HEK293T (cell line): ENCODE measurements around the gene DRAP1.

Experiments
- CTCF ChIA-PET: fragments of 350-600 bp; formaldehyde crosslinking; extraction: SDS; loops from one replicate; lab custom pipeline; 2021; ENCODE audit warnings: antibody characterized with exemption, inconsistent platforms; lab: Yijun Ruan, JAX
- POLR2A ChIA-PET: fragments of 350-600 bp; formaldehyde crosslinking; extraction: SDS; loops from one replicate; lab custom pipeline; 2020; ENCODE audit warnings: antibody characterized with exemption, inconsistent platforms; lab: Yijun Ruan, JAX
- DNase-seq: peaks from one replicate; pipeline ENCODE4 v3.0.0; 2012; ENCODE audit warnings: mixed read lengths; ENCODE audit errors: extremely low spot score
- ARNT ChIP-seq: fragments of 450-650 bp; IDR thresholded peaks from 2 replicates; pipeline ENCODE4 v1.6.1; 2017; ENCODE audit warnings: mild to moderate bottlenecking
- BHLHE40 ChIP-seq: fragments of 450-650 bp; IDR thresholded peaks from 2 replicates; pipeline ENCODE4 v1.6.1; 2016; ENCODE audit warnings: mild to moderate bottlenecking, moderate library complexity, borderline replicate concordance
- CTBP1 ChIP-seq: fragments of 450-650 bp; IDR thresholded peaks from 2 replicates; pipeline ENCODE4 v1.6.1; 2016; ENCODE audit warnings: borderline replicate concordance
- ELF4 ChIP-seq: fragments of 450-650 bp; IDR thresholded peaks from 2 replicates; pipeline ENCODE4 v1.6.1; 2017; ENCODE audit warnings: antibody characterized with exemption
- FOXA1 ChIP-seq: fragments of 450-650 bp; IDR thresholded peaks from 2 replicates; pipeline ENCODE4 v1.6.1; 2016; ENCODE audit warnings: mild to moderate bottlenecking
- FOXK2 ChIP-seq: fragments of 450-650 bp; IDR thresholded peaks from 2 replicates; pipeline ENCODE4 v1.6.1; 2016; ENCODE audit warnings: mild to moderate bottlenecking
- FOXM1 ChIP-seq: fragments of 450-650 bp; IDR thresholded peaks from 2 replicates; pipeline ENCODE4 v1.6.1; 2017; ENCODE audit warnings: mild to moderate bottlenecking, borderline replicate concordance
- HDGF ChIP-seq: fragments of 450-650 bp; IDR thresholded peaks from 2 replicates; pipeline ENCODE4 v1.6.1; 2017; ENCODE audit warnings: antibody characterized with exemption, borderline replicate concordance
- L3MBTL2 ChIP-seq: fragments of 450-650 bp; conservative IDR thresholded peaks from 2 replicates; pipeline ENCODE4 v1.6.1; 2016; ENCODE audit warnings: mild to moderate bottlenecking
- LEF1 ChIP-seq: fragments of 450-650 bp; IDR thresholded peaks from 2 replicates; pipeline ENCODE4 v1.6.1; 2017; ENCODE audit warnings: mild to moderate bottlenecking, borderline replicate concordance
- NFRKB ChIP-seq: fragments of 450-650 bp; IDR thresholded peaks from 2 replicates; pipeline ENCODE4 v1.6.1; 2016; ENCODE audit warnings: mild to moderate bottlenecking, moderate library complexity
- SP1 ChIP-seq: fragments of 450-650 bp; IDR thresholded peaks from 2 replicates; pipeline ENCODE4 v1.6.1; 2017
- SUZ12 ChIP-seq: fragments of 450-650 bp; IDR thresholded peaks from 2 replicates; pipeline ENCODE4 v1.6.1; 2016; ENCODE audit warnings: mild to moderate bottlenecking
- TARDBP ChIP-seq: fragments of 450-650 bp; IDR thresholded peaks from 2 replicates; pipeline ENCODE4 v1.6.1; 2016
- ZNF384 ChIP-seq: fragments of 450-650 bp; IDR thresholded peaks from 2 replicates; pipeline ENCODE4 v1.6.1; 2016
- TF ChIP-seq, protein P1 (sequence below): fragments of 450-650 bp; IDR thresholded peaks from 2 replicates; pipeline ENCODE4 v1.6.1; 2016

DRAP1 gene

DNA sequence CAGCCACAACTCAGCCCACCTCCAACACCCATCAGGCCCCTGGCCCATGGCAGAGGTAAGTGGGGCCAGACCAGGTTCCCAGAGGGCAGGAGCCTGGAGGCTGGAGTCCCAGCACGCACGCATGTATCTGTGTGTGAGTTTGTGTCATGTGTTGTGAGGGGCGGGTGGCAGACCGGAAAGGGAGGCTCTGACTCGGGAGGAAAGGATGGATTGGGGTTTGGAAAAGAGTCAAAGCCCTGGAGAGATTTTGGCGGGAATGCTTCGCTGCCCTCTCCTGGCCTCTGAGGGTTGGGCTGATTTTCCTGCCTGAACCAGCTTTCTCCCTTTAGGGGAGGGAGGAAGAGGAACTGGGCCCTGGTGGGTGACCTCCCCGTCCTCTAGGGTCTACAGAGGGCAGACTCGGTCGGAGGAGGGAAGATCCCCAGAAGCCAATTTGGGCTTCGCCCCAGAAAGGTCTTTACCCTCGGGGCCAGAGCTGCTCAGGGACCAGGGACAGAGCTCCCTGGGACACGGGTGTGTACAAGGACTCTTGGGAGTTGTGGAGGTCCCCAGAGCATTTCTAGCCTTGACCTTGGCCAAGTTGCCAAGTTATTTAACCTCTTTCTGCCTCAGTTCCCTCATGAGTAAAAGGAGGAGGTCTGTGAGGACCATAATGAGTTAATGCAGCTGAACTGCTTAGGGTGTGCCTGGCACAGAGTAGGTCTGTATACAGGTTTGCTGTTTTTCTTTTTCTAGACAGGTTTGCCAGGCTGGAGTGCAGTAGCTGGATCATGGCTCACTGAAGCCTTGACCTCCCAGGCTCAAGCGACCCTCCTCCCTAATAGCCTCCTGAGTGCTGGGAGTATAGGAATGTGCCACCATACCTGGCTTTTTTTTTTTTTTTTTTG is 7.3 kb upstream of the DRAP1 start:
- CTCF ChIA-PET: interaction anchor here (2.1 to 3.0 kb wide), 2 partner anchors 22 to 27 kb away, joined by 8 to 26 read pairs; partner anchors contain the start of genes CCDC85B and FIBP
- POLR2A ChIA-PET: interaction anchor here (0.7 to 3.6 kb wide), 8 partner anchors 10 to 53 kb away, joined by 3 to 46 read pairs (median 4); partner anchors contain the start of genes CCDC85B and FIBP
- TF ChIP-seq ZNF384 (no peak), L3MBTL2 (peak; percentile 69)
- DNase-seq: peak; percentile 68

DNA sequence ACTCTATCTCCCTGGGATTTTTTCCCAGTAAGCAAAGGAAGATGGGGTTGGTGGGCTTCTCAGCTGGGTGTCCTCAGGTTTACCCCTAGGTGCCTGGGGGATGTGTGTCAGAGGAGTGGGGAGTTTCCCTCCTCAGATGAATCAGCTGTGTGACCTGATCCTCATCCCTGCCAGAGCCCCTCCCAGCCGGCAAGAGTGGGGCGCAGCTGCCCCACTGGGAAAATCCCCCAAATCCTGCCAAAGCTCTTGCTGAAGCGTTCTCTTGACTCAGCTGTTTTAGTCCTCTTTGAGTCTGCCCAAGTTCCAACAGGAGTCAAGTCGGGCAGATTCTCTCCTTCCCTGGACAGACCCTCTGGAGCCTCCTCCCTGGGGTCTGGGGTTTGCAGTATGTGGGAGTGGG is 6.4 kb upstream of the DRAP1 start:
- CTCF ChIA-PET: interaction anchor here (0.6 to 3.0 kb wide), 3 partner anchors 23 to 147 kb away, joined by 3 to 26 read pairs (median 8); partner anchors contain the start of genes CCDC85B and FIBP
- DNase-seq: no peak
- TF ChIP-seq L3MBTL2: no peak
- TF ChIP-seq NFRKB: no peak
- TF ChIP-seq BHLHE40: no peak
- no peak for TF ChIP-seq SP1
- no peak for TF ChIP-seq ZNF384
- TF ChIP-seq CTBP1: no peak
- no peak for TF ChIP-seq TARDBP
- no peak for TF ChIP-seq LEF1
- no peak for TF ChIP-seq ELF4
- TF ChIP-seq SUZ12: no peak
- no peak for TF ChIP-seq ARNT
- no peak for TF ChIP-seq FOXA1
- no peak for TF ChIP-seq FOXK2
- no peak for TF ChIP-seq FOXM1
- TF ChIP-seq, protein P1, sequence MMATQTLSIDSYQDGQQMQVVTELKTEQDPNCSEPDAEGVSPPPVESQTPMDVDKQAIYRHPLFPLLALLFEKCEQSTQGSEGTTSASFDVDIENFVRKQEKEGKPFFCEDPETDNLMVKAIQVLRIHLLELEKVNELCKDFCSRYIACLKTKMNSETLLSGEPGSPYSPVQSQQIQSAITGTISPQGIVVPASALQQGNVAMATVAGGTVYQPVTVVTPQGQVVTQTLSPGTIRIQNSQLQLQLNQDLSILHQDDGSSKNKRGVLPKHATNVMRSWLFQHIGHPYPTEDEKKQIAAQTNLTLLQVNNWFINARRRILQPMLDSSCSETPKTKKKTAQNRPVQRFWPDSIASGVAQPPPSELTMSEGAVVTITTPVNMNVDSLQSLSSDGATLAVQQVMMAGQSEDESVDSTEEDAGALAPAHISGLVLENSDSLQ: no peak
- TF ChIP-seq HDGF: no peak
- POLR2A ChIA-PET: interaction anchor here (1.4 to 3.6 kb wide), 2 partner anchors 11 to 23 kb away, joined by 4 to 46 read pairs; partner anchors contain the start of genes CCDC85B and FIBP

DNA sequence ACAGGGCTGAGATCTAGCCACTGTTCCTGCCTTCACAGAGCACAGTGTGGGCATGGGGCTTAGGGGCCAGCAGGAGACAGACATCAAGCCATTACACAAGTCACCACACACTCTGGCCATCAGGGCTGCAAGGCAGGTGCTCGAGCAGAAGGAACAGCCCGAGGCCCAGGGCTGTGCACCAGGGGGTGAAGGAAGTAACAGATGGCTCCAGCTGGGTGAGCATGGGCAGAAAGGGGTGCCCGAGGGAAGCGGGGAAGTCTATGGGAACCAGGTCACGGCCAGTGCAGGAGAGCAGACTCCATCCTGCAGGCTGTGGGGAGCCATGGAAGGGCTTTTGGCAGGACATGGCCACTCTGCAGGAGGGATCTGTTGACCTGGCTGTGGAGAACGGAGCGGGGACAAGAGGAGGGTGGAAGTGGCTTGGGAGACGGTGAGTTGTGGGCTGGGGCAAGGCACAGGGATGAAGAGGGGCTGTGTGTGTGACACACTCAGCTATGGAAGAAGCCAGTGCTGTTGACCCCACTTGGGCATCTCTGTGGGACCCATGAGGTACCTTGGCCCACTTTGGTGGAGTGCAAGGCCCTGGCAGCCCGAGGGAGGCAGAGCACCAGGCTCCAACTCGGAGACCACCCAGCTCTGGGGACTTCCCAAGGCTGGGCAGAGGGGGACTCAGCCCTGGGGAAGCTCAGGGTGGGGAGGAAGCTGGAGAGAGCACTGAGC is 4.0 kb upstream of the DRAP1 start:
- TF ChIP-seq LEF1: no peak
- TF ChIP-seq CTBP1: no peak
- TF ChIP-seq, protein P1: no peak
- no peak for TF ChIP-seq FOXM1
- TF ChIP-seq SP1: no peak
- no peak for TF ChIP-seq TARDBP
- TF ChIP-seq FOXA1: no peak
- TF ChIP-seq HDGF: no peak
- no peak for TF ChIP-seq BHLHE40
- no peak for TF ChIP-seq SUZ12
- no peak for TF ChIP-seq NFRKB
- TF ChIP-seq L3MBTL2: no peak
- TF ChIP-seq ZNF384: no peak
- no peak for TF ChIP-seq ARNT
- TF ChIP-seq FOXK2: no peak
- ChIA-PET CTCF (interaction anchor here (0.8 to 1.6 kb wide), 4 partner anchors 24 to 30 kb away, joined by 3 to 6 read pairs (median 4); partner anchors contain the start of gene FIBP), POLR2A (interaction anchor here (0.6 to 2.6 kb wide), 6 partner anchors 9 to 1510 kb away, joined by 3 to 35 read pairs (median 4); partner anchors contain the start of genes CCDC85B, FIBP and MUS81)
- no peak for DNase-seq

DNA sequence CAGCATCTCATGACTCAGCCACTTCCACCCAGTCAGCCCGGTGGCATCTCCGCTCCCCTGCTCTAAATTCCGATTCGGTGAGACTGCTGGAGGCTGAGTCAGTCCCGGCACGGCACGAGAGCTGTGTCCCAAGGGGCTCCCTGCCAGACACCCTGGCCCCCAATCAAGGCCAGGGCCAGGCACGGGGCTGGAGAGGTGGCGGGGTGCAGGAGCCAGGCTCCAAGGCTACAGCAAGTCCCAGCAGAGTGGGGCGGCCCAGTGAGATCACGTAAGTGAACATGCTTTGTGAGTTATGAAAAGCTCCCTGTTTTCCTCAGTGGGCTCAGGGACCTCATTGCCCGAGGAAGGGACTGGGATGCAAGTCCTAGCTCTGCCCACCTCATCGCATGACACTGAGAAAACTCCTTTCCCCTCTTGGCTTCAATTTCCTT is 3.4 kb upstream of the DRAP1 start:
- POLR2A ChIA-PET: interaction anchor here (0.6 to 2.6 kb wide), 4 partner anchors 9 to 56 kb away, joined by 3 to 35 read pairs (median 6); partner anchors contain the start of genes CCDC85B, FIBP and MUS81
- DNase-seq: no peak
- no peak for TF ChIP-seq NFRKB
- TF ChIP-seq TARDBP: no peak
- no peak for TF ChIP-seq HDGF
- no peak for TF ChIP-seq FOXK2
- TF ChIP-seq FOXA1: no peak
- no peak for TF ChIP-seq FOXM1
- TF ChIP-seq SP1: no peak
- TF ChIP-seq BHLHE40: no peak
- TF ChIP-seq, protein P1: no peak
- no peak for TF ChIP-seq ARNT
- no peak for TF ChIP-seq ZNF384
- no peak for TF ChIP-seq LEF1
- CTCF ChIA-PET: interaction anchor here (0.8 to 1.6 kb wide), 4 partner anchors 25 to 31 kb away, joined by 3 to 6 read pairs (median 4); partner anchors contain the start of gene FIBP

DNA sequence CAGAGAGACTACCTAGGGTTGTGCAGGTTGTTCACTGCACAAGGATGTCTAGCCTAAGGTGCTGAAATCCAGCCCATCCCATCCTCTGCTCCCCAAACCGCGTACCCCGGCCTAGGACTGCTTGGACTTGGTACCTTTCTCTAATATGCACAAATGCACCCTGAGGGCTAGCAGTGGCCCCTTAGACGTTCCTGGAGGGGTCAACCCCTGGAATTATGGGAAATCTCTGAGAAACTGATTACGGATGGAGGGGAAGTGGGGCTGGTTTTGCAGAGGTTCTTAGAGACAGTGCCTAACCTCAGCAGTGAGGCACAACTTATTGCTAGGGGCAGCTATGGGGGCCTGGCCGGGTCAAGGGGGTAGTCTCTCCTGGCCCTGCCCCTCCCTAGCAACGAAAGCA is 2.8 kb upstream of the DRAP1 start:
- POLR2A ChIA-PET: interaction anchor here (0.6 to 2.6 kb wide), 4 partner anchors 10 to 57 kb away, joined by 3 to 35 read pairs (median 6); partner anchors contain the start of genes CCDC85B, FIBP and MUS81
- CTCF ChIA-PET: interaction anchor here (0.8 to 1.6 kb wide), 4 partner anchors 25 to 31 kb away, joined by 3 to 6 read pairs (median 4); partner anchors contain the start of gene FIBP
- no peak for TF ChIP-seq L3MBTL2
- no peak for TF ChIP-seq SP1
- no peak for TF ChIP-seq NFRKB
- TF ChIP-seq LEF1: no peak
- no peak for TF ChIP-seq FOXM1
- no peak for TF ChIP-seq ELF4
- DNase-seq: no peak
